GM19372 (cell line): ENCODE results near the gene PTPN3.
A peak's percentile ranks its signal among the peaks of the same experiment; 100 is the strongest.
"Not testable (repeated sequence)": the region's sequence is repeated elsewhere in the genome, so short reads cannot be mapped to it uniquely, and the experiment has no call there.

ENCODE experiments used
- ATAC-seq: cut with Tn5 transposase; IDR thresholded peaks from one replicate; pipeline ENCODE4 v1.9.1; 2021; ENCODE audit warnings: mild to moderate bottlenecking, low read depth, moderate library complexity; ENCODE audit not compliant: unreplicated experiment

PTPN3 gene

DNA sequence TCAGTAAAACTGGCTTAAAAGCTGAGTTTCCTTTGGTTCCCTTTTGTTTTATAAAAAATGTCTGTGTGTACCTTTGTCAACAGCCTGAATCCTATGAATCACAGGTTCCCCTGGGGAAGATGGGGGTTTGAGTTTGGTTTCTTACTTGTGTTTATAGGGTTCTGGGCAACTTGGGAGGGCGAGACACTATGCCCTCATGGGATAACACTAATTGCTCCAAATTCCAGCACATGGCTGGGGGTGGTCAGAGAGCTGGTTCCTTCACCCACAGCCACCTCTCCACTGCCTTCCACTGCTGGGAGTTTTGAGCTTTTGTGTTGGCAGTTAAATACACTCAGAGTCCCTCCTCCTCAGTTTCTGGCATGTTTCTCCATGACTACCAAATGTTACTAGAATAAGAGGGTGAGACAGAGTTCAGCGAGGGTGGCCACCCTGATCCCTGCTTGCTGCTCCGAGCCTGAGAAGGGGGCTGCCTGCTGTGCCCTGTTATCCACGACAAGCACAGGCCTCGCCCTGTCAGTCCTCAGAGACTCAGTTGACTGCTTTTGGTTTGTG is 94.3 kb downstream of the PTPN3 start:
- ATAC-seq, result no peak

DNA sequence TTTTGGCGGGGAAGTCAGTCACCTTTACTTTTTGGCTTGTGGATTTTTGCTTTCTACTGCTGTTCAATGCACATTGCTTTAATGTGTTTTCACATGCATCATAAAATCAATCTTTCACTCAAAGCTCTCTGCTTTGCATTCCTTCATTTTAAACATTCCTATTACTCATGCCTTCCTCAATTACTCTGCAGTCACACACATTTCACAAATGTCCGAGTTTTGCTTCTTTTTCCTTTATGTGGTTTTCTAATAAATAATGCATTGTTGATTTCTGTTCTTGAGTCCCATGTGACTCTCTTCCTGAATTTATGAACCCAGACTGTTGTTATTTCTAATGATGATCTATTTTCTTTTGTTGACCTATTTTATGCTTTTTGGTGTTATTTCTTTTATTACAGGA is 95.0 kb downstream of the PTPN3 start:
- ATAC-seq, result no peak

DNA sequence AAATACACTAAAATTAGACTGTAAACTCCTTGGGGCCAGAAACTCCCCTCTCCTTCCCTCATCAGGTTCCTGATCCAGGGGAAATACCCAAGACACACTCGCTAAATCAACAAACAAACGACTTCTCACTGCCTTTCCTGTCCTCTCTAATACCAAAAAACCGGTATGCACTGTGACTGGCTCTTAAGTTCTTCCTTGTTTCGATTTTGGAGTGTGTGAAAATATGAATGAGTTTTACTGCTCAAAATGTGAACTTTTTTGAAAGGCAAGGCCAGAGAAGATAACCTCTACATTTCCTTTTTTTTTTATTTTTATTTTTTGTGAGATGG is 96.2 kb downstream of the PTPN3 start:
- no peak for ATAC-seq

DNA sequence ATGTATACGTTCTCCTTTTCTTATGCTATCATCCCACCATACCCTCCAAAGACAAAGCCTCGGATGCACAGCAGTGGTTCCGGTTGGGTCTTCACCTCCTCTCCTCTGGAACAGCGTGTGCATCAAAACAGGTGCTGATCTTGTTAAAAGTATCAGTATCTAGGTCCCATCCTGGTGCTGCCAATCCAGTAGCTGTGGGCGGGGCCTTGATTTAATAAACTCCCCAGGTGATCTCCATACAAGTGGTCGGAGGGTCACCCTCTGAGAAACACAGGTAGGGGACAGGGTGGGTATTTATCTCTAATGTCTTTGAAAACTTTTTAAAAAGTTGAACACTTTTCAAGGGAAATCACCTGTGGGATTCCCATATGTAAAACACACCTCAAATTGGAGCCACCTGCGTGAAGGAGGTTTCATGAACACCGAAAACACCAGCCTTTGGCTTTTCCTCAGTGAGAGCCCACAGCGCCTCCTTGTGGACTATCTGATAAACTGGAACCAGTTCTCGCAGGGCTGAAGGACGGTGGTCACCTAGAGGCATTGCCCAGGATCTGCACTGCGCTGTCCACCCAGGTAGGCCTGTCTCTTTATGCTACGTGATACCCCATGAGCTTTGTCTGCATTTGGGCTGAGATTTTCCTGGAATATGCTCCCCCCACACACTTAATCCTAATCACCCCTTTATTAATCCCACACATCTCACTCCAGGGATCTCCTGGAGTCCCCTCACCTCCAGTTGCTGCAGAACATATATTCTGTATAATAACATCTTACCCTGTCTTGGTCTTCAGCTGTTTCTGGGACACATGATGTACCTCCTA is 96.7 kb downstream of the PTPN3 start:
- no peak for ATAC-seq

DNA sequence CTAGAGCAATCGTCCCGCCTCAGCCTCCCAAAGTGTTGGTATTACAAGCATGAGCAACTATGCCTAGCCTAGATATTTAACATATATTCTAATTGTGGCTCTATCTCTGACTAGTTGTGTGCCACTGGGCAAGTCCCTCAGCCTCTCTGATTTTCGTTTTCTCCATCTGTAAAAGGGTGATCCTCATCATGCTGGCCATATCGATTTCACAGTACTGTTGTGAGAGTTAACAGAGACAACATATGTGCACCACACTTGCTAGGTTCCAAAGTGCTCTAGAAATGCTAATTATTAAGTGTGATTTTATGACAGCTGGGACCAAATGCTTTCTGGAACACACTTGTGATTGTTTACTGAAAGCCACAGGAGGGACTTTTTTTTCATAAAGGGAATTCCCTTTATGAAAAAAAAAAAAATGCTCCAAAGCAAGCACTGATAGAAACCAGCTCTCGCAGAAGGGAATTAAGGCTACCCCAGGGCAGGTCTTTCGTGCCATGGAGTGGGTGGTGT is 98.8 kb downstream of the PTPN3 start:
- ATAC-seq, result peak; percentile 58

DNA sequence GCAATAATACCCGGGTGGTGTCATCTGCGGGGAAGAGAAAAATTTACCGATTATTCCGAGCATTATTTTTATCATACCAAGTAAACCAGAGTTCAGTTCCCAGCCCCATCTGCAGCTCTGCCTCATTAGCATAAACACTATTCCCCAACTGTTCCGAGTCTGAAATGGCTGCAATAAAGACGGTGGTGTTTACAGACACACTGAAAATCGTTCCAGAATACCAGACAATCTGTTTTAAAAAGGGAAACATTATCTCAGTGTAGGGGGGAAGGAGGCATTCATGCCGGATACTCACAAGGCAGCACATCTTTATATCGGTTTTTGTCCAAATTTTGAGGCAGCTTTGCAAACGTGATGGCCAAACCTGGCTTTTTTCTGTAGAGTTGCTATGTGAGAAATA is 106.9 kb downstream of the PTPN3 start:
- no peak for ATAC-seq

DNA sequence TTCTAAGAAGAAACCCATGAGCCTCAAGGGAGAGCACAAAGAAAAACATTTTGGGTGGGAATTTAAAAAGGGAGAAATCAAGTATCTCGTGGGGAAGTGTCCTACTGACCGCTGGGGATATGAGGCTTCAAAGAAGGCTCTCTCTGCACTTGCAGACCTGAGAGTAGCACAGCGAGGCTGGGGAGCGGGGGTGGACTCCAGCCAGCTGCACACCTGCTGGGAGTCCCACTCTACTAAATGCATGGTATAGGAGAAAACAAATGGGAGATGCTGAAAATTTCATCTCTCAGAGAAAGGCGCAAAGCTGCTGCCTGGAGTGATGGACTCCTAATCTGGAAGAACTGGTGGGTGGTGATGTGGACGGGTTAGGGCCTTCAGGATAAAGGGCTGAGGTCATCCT is 110.3 kb downstream of the PTPN3 start:
- ATAC-seq, result no peak

DNA sequence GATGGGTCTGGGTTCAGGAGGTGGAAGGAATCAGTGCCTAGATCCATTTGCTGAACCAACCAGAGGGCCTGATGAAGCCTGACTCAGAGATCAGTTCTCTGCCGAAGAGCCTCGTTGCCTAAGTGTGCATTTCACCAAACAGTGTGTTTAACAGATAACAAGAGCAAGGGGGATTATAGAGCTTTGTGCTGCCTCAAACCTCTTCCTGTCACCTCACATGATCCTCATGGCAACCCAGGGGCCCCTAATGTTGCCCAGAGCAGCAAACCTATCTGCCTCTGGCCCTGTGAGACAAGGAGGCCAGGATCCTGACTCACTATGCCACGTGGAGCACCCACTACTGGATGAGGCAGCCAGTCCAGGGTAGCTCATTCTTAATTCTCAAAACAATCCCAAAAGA is 110.9 kb downstream of the PTPN3 start:
- no peak for ATAC-seq

DNA sequence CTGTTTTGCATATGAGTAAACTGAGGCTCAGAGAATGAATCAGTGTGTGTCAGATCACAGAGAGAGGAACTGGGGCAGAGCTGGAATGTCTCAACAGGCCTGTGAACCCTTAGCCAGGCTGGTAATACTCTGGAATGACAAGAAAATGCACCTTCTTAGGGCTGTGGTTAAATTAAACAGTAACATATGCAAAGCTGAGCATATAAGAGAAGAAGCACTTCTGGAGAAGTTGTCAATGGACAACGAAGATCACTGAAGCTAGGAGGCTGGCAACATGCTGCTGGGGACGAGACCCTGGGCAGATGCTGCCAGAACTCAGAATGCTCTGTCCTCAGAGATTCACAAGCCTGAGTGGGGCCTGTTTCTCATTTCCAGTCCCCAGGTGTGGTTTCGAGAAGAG is 112.6 kb downstream of the PTPN3 start:
- no peak for ATAC-seq

DNA sequence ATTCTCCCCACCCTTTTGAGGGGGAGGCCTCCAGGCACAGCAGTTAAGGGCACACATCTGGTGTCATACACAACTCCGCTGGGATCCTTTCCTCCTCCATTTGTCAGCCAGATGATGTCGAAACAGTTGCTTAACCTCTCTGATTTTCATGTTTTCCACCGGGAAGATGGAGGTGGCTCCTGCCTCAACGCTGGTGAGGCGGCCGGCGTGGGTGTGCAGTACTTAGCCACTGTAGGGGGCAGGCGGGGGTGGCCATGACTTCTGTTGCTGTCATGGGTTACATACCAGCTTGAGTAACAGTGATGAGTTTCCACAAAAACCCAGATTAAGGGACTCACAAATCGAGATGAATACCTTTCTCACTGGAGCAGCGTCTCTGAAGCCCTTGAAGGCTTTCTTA is 114.2 kb downstream of the PTPN3 start:
- no peak for ATAC-seq

DNA sequence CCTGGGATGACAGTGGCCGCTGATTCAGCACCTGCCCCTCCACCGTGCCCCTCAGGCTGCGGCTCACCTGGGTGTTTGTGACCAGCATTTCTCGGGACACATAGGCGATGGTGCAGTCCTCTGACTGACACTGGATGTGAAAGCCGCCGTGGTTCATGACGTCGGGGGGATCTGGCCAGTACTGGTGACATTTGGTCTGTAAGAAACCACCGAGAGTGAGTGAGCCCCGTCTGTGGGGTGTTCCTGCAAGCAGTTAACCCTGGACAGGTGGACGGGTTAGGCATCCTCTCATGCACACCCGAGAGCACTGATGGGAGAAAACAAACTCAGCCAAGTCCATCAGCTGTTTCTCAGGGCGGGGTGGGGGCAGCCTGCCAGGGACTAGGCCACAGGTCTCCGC is 114.8 kb downstream of the PTPN3 start:
- no peak for ATAC-seq

DNA sequence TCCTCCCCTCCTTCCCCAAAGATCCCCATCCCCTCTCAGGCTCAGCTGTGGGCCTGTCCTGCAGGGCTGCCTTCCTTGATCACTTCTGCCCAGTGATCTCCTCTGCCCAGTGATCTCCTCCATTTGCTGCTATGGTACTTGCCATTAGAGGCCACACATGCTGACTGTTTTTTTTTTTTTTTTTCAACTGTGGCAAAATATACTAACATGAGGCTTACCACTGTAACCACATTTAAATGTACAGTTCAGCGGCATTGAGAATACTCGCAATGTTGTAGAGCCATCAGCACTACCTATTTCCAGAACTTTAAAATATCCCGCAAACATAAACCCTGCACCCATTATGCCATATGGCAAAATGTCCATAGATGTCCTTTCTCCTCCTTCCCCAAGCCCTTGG is 115.5 kb downstream of the PTPN3 start:
- ATAC-seq, result no peak

DNA sequence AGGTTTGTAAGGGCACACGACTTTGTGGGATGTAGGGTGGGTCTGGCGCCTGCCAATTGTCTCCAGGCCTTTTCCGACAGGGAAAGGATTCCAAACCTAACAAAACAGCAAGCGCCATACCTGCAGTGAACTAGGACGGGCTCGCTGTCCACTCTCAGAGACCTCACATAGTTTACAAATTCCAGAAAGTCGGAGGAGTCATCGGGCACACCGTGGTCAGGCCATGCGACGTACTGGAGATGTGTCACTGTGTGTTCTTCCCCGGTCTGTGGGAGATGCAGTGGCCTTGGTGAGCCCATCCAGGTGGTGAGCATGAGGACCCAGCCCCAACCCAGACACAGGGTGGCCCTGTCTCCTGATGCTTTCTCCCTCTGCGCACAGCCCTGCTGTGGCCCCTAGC is 115.9 kb downstream of the PTPN3 start:
- no peak for ATAC-seq

DNA sequence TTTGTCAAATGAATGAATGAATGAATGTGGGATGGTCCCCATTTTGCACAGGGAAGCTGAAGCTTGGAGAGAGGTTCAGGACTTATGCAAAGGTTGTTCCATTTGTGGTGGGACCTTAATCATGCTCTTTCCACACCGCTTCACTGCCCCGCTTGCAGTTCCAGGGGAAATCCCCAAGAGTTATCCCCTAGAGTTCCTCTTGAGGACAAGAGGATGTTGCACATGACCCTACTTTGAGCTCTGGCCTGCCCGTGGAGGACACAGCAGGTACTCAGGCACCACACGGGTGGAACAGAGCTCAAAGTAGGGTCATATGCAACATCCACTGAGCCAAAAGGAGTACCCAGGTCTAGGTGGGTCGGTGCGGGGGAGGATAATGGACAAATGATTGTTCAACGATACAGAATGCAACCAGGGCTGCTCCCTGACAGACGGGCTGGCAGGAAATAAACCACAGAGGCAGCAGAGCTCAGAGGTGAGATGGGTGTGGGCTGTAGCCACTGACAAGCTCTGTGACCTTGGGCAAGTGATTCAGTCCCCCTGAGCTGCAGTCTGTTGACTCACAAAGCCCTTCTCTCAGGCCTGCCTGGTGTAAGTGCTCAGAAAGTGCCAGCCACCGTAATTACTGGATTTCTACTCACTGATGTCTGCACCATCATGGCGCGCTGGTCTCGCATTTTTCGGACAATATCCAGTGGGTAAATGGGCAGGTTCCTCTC is 116.9 kb downstream of the PTPN3 start:
- ATAC-seq, result peak; percentile 58

DNA sequence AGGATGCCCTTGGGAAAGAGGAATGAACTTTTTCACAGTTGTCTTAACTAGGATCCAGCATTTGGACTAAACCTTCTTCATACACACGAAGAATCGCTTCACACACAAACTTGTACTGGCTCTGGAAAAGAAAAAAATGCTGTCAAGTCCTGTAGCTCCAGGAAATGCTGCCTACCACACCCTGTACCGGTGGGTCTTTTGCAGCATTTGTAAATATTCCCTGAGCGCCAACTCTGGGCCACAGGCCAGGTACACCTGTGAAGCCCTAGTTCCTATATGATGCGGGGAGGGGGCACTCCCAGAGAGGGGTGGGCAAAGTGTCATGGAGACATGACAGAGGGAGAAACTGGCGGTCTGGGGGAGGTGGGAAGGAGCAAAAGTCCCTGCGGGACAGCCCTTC is 118.6 kb downstream of the PTPN3 start:
- no peak for ATAC-seq

DNA sequence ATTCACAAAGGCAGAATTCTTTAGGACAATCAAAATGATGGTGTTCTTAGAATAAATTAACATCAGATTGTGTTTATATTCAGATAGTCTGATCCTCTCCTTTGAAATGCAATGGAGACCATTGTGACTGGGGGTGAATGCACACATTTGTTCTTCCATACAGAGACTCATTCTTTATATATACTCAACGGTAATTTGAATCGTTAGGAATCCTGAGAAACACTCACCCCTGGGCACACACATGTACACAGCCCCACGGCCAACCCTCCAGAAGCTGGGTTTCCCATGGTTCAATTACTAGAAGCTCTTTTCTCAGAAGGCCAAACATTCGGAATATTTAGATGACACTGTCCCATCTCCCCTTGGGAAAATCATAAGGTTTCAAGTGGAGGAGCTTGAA is 119.8 kb downstream of the PTPN3 start:
- ATAC-seq, result no peak

DNA sequence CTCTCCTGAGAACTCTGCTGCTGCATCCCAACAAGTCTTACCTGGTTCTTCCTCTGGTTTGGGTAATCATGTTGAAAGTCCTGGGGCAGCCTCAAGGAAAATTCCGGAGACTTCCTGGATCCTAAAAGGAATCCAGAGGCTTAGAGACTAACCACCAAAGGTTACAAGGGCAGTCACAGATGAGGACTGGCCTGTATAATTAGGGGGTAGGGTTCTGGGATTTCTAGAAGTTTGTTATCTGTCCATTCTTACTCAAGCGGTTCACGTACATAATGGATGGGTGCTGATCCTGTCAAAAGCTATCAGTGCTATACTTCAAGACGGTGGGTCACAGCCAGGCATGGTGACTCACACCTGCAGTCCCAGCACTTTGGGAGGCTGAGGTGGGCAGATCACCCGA is 125.9 kb downstream of the PTPN3 start:
- ATAC-seq, result no peak

DNA sequence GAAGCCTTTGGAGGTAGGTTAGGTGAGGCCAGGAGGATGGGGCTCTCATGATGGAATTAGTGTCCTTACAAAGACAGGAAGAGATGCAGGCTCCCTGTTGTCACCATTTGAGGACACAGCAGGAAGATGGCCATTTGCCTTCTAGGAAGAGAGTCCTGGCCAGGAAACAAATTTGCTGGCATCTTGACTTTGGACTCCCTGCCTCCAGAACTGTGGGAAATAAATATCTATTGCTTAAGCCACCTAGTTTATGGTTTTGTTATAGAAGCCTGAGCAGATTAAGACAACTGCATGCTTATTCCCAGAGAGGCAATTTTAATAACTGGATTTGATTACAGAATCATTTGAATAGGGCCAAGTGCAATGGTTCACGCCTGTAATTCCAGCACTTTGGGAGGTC is 126.7 kb downstream of the PTPN3 start:
- no peak for ATAC-seq

DNA sequence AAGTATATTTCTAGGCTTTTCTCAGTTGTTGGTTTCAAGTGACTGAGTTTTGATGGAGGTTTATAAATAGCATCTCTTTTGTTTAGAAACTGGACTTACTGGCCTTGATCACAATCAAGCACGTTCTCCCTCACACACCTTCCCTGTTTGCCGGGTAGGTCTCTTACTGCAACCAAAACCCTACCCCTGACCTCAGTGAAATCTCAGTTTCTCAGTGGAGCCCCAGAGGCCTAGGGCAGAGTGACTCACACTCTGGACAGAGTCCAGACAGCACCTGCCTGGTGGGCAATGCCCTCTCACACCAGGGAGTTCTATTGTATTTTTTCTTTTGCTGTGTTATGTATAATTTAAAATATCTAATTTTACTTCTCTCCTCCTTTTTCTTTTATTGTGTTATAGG is 128.8 kb downstream of the PTPN3 start:
- peak; percentile 74 for ATAC-seq

DNA sequence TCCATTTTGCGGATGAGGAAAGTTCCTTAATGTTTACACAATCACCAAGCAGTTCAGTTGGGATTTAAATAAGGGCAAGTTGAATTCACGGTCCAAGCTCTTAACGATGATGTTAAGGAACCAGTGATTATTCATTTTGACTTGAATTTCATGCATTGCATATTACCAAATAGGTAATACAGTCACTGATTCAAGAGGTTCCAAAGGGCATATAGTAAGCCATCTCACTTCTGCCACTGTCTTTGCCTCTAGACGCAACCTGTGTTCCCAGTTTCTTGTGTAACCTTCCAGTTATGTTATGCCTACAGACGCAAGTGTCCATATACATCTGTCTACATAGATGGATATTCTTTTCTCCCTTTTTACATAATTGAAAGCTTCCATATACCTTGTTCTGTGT is 137.3 kb downstream of the PTPN3 start:
- no peak for ATAC-seq

DNA sequence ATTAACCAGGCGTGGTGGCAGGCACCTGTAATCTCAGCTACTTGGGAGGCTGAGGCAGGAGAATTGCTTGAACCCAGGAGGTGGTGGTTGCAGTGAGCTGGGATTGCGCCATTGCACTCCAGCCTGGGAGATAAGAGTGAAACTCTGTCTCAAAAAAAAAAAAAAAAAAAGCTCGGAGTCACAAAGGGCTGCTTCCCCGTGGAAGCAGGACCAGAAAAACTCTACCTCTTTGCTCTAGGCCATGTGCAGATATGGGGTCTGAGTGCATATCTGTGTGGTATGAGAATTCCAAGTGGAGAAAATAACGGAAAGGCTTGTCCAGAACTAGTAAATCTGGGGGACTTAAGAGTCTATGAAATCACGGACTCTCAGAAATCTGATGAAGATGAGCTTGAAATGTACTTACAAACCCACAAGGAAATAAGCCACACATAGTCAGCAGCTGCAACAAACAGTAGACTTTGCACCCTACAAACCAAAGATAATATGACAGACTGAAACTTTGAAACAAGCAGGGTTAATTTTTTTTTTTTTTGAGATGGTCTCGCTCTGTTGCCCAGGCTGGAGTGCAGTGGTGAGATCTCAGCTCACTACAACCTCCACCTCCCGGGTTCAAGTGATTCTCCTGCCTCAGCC is 139.0 kb downstream of the PTPN3 start:
- ATAC-seq, result not testable (repeated sequence)
